ENCODE measurements around the gene TRPM7. TPM values are rescaled to one million over a fixed set of nuclear protein-coding genes. Genes with fewer than 3 reads are reported as not detected.

The TRPM7 gene
- total and polyA plus RNA-seq, 8 donors, result 30.6 to 47.6 (median 40.1) TPM

DNA sequence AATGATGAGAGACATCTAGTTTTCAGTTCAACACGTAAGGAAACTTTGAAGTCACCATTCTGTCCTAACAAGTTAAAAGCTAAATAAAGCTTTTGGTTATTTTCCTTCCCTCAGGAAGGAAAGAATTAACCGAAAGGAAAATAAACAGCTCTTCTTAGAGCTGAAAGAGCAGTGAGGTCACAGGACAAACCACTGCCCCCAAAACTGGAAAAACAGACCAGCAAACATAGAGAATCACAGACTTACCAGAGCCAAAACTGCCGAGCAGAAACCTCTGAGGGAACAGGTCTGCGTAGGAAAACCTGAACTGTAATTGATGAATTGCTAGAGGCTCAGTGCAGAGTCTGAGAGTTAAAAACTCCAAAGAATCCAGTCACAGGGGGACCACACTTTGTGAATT is 154.8 kb downstream of the TRPM7 start:
- no peak overlapping the region for H3K27ac ChIP-seq
- H3K36me3 ChIP-seq, result no peaks in the 10 kb centered on the region
- intact Hi-C loops (cut with DNase I), result no loop called here
- ATAC-seq (no peak), DNase-seq (no peak)
- no peaks in the 10 kb centered on the region for H3K27me3 ChIP-seq
- no peaks in the 10 kb centered on the region for H3K4me1 ChIP-seq
- H3K9me3 ChIP-seq, result no peaks in the 10 kb centered on the region
- TF ChIP-seq, protein P1, sequence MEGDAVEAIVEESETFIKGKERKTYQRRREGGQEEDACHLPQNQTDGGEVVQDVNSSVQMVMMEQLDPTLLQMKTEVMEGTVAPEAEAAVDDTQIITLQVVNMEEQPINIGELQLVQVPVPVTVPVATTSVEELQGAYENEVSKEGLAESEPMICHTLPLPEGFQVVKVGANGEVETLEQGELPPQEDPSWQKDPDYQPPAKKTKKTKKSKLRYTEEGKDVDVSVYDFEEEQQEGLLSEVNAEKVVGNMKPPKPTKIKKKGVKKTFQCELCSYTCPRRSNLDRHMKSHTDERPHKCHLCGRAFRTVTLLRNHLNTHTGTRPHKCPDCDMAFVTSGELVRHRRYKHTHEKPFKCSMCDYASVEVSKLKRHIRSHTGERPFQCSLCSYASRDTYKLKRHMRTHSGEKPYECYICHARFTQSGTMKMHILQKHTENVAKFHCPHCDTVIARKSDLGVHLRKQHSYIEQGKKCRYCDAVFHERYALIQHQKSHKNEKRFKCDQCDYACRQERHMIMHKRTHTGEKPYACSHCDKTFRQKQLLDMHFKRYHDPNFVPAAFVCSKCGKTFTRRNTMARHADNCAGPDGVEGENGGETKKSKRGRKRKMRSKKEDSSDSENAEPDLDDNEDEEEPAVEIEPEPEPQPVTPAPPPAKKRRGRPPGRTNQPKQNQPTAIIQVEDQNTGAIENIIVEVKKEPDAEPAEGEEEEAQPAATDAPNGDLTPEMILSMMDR (IDR thresholded peaks at IDR 0.05), result no peak
- H3K4me3 ChIP-seq, result no peak overlapping the region

DNA sequence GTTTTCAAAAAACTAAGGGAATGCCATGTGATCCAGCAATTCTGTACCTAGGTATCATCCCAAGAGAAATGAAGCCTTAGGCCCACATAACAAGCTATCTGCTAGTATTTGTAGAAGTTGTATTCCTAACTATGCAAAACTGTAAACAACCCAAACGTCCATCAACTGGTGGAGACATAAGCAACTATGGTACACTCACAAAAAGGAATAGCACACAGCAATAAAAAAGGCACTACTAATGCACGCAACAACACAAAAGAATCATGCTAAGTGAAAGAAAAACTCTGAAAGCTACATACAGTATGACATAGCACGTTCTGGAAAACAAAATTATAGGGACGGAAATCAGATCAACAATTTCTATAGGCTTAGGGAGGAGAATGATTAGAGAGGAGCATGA is 155.4 kb downstream of the TRPM7 start:
- ATAC-seq, result no peak
- intact Hi-C loops (cut with DNase I), result no loop called here

DNA sequence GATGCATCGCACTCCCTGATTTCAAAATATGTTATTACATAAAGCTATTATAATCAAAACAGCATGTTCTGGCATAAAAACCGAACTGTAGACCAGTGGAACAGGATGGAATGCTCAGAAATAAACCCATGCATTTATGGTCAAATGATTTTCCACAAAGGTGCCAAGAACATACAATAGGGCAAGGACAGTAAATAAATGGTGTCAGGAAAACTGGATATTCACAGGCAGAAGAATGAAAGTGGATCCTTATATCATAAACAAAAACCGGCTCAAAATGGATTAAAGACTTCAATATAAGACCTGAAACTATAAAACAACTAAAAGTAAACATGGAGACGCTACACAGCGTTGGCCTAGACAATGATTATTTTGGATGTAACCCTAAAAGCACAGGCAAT is 162.7 kb downstream of the TRPM7 start:
- Histone ChIP-seq H3K4me3 (no peak overlapping the region), H3K36me3 (no peaks in the 10 kb centered on the region), H3K27ac (no peak overlapping the region), H3K27me3 (no peaks in the 10 kb centered on the region), H3K9me3 (no peaks in the 10 kb centered on the region), H3K4me1 (no peaks in the 10 kb centered on the region)
- intact Hi-C loops (cut with DNase I), result no loop called here
- ATAC-seq (no peak), DNase-seq (no peak)
- TF ChIP-seq, protein P1 (IDR thresholded peaks at IDR 0.05), result no peak

More for the DNA sequence above, 155.4 kb downstream of the TRPM7 start:
- no peak overlapping the region for H3K4me3 ChIP-seq
- H3K4me1 ChIP-seq, result no peaks in the 10 kb centered on the region
- no peak for DNase-seq
- no peaks in the 10 kb centered on the region for H3K36me3 ChIP-seq
- no peaks in the 10 kb centered on the region for H3K9me3 ChIP-seq
- no peaks in the 10 kb centered on the region for H3K27me3 ChIP-seq
- H3K27ac ChIP-seq, result no peak overlapping the region
- TF ChIP-seq, protein P1 (IDR thresholded peaks at IDR 0.05), result no peak

DNA sequence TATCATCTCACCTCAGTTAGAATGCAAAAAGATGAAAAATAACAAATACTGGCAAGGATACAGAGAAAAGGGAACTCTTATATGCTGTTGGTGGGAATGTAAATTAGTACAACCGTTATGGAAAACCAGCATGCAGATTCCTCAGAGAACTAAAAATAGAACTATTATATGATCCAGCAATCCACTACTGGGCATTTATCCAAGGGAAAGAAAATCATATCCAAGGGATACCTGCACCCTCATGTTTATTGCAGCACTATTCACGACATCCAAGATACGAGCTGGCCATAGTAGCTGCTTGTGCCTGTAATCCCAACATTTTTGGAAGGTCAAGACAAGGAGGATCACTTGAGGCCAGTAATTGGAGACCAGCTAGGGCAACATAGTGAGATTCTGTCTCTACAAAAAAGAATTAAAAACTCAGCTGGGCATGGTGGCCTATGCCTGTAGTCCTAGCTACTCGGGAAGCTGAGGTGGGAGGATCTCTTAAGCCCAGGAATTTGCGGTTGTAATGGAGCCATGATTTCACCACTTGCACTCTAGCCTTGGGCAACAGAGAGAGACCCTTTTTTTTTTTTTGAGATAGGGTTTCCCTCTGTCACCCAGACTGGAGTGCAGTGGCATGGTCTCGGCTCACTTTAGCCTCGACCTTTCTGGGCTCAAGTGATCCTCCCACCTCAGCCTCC is 166.7 kb downstream of the TRPM7 start:
- H3K4me1 ChIP-seq, result no peaks in the 10 kb centered on the region
- intact Hi-C loops (cut with DNase I), result no loop called here

DNA sequence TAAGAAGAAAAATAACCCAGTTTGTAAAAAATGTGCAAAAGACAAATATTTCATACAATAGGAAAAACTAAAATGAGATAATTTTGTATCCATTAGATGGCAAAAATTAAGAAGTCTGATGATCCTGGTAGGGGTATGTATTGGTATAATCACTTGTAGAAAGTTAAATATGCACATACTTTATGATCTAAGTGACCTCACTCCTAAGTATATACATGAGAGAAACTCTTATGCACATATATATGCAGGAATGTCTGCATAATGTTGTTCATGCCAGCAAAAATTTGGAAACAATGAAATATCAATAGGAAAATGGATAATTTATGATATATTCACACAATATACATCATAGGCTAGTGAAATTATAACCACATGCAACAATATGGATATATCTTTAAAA is 173.6 kb downstream of the TRPM7 start:
- Histone ChIP-seq H3K27ac (no peak overlapping the region), H3K9me3 (peaks cover 0 to 6% of the 10 kb centered on the region in 2 donors), H3K27me3 (no peaks in the 10 kb centered on the region), H3K36me3 (no peaks in the 10 kb centered on the region), H3K4me3 (no peak overlapping the region), H3K4me1 (no peaks in the 10 kb centered on the region)
- DNase-seq, result no peak
- intact Hi-C loops (cut with DNase I), result no loop called here
- no peak for ATAC-seq
- TF ChIP-seq, protein P1 (IDR thresholded peaks at IDR 0.05), result no peak

More for the DNA sequence above, 166.7 kb downstream of the TRPM7 start:
- no peaks in the 10 kb centered on the region for H3K27me3 ChIP-seq
- no peaks in the 10 kb centered on the region for H3K36me3 ChIP-seq
- no peak overlapping the region for H3K4me3 ChIP-seq
- TF ChIP-seq, protein P1 (IDR thresholded peaks at IDR 0.05), result no peak
- peaks cover 0 to 10% of the 10 kb centered on the region in 2 donors for H3K9me3 ChIP-seq
- DNase-seq (no peak), ATAC-seq (no peak)
- no peak overlapping the region for H3K27ac ChIP-seq

Other genes with a start within 250 kb of the TRPM7 start
- not detected for gene USP50, start 140.1 kb downstream of the TRPM7 start, total RNA-seq
- gene USP50, start 140.1 kb downstream of the TRPM7 start, polyA plus RNA-seq (ENCODE audit: insufficient read length in 6 of 6), result 1 to 10 TPM in 1 of 6 donors, under 1 TPM in 5; 0.30 to 1.3 (median 0.54) TPM
- gene SPPL2A, start 78.9 kb upstream of the TRPM7 start, total RNA-seq, result 100 to 1,000 TPM; 114 to 172 TPM
- gene SPPL2A, start 78.9 kb upstream of the TRPM7 start, polyA plus RNA-seq (ENCODE audit: insufficient read length in 6 of 6), result 10 to 100 TPM; 70.9 to 84.3 (median 82.6) TPM
- 10 to 100 TPM; 11.3 to 11.6 TPM for gene AP4E1, start 221.9 kb upstream of the TRPM7 start, total RNA-seq
- gene AP4E1, start 221.9 kb upstream of the TRPM7 start, polyA plus RNA-seq (ENCODE audit: insufficient read length in 6 of 6), result 1 to 10 TPM; 8.9 to 9.4 (median 9.1) TPM

Measured in left lung (tissue), 10 donors.